Middle frontal gyrus (tissue), 1 donor: Measurements from ENCODE around the gene FPR2.
"Not testable (repeated sequence)": the region's sequence is repeated elsewhere in the genome, so short reads cannot be mapped to it uniquely, and the experiment has no call there.

ENCODE experiments used
- DNase-seq: peaks from one replicate; pipeline ENCODE4 v3.0.0-alpha.2; 2015; ENCODE audit warnings: low spot score; ENCODE audit errors: extremely low spot score

The FPR2 gene

DNA sequence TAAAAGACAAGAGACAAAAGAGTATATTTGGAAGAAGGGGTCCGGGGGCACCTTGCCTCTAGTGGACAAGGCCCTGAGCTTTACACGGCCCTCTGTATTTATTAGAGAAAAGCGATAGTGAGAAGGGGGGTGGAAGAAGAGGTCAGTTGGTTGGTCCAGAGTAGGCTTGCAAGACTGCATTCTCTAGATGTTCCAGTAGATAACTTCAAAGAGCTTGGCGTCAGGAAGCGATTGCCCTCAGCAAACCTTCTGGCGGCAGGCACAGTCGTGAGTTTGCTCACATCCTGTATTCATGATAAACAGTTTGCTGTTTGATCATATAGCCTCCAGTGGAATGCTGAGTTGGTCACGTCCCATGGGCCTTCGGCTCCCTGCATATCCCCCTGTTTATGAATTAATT, 43.8 kb downstream of the FPR2 start:
- not testable (repeated sequence) for DNase-seq

DNA sequence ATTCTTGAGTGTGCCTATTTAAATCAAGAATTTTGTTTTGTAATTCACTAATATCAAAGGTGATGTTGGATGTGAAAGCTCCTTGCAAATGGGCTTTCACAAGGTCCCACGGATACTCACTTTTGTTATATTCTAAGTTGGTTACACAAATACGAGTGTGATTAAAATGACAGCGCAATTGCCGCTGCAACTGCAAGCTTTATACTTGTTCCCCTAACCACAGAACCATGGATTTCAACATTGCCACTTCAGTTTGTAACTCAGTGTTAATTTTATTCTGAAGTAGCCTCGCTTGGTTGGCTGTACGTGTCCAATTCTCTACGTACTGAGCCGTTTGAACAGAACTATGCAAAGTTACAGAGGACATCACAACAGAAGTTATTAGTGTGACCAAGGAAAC, 44.4 kb downstream of the FPR2 start:
- DNase-seq, result not testable (repeated sequence)

DNA sequence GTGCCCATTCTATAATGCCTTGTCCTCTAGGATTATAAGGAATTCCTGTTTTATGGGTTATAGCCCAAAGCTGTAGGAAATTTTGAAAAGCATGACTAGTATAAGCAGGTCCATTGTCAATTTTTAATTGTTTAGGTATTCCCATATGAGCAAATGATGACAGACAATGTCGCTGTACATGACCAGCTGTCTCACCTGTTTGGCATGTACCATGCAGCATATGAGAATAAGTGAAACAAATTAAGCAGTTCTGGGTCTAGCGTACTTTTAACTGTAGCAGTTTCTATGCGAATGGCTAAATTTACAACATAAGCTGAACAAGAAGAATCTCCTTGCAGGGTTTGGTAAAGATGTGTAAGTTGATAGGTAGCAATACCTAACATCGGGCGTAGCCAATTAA, 45.6 kb downstream of the FPR2 start:
- not testable (repeated sequence) for DNase-seq

- DNase-seq, result no peak
Measured at GRCh38 chr19:51807111-51807701, 46.2 kb downstream of the FPR2 start.

GRCh38 chr19:51807925-51808324, 46.9 kb downstream of the FPR2 start:
- no peak for DNase-seq

DNA sequence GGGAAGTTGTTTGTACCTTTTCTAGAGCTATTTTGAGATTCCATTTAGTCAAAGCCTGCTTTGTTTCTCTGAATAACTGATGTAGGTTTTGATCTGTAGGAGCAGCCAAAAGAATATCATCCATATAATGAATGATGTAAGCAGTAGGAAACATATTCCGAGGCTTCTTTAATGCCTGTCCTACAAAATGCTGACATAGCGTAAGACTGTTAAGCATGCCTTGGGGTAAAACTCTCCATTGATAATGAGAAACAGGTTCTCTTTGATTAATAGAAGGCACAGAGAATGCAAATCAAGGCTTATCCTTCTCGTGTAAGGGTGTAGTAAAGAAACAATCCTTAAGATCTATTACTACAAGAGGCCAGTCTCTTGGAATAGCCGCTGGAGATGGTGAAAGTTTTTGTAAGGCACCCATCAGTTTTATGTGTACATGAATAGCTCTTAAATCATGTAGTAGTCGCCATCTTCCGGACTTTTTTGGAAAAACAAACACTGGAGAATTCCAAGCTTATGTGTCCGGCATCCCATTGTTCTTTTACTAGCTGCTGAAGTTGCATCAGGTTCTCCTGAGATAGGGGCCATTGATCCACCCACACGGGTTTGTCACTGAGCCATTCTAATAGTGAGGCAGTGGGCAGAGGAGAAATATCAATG, 47.5 kb downstream of the FPR2 start:
- DNase-seq, result no peak

DNA sequence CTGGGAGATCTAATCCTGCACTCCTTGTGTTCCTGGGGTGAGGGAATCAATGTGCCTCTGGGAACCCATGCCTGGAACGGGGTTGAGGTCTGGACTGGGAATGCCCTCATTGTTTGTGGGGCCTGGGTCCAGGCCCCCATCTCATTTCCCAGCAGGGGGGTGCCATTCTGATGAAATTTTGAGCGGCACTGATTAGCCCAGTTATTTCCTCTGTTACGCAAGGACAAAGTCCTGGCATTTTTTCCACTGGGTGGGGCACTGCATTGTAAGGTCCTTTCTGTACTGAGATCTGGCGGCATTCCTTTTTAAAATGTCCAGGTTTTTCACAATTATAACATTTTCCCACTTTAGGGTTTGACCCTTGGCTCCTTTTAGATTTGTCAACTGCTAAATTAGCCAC, 48.8 kb downstream of the FPR2 start:
- DNase-seq, result no peak

DNA sequence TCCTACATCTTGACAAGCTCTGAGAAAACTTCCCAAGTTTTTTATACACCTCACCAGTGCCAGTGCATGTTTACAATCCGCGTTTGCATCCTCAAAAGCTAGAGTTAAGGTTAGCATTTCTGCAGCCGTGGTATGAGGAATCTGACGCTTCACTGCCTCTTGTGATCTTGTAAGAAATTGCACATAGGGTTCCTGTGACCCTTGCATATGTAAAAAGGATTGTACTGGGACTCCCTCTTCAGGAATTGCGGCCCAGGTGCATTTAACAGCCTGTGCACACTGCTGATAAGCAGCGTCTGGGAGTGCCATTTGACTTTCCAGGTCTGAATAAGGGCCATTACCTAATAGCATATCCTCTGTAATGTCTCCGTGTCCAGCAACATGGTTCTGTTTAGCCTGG, 49.2 kb downstream of the FPR2 start:
- DNase-seq, result no peak

GRCh38 chr19:51811344-51811743, 50.4 kb downstream of the FPR2 start:
- DNase-seq, result no peak

DNA sequence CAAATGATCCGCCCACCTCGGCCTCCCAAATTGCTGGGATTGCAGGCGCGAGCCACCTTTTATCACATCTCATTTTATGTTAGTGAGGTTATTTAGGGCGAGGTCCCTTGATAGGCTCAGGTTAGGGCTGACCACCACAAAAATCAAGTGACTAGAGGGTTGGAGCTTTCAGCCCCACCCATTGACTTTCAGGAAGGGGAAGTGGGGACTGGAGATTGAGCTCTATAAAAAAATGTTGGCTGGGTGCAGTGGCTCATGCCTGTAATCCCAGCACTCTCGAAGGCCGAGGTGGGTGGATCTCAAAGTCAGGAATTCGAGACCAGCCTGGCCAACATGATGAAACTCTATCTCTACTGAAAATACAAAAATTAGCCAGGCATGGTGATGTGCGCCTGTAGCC, 54.1 kb downstream of the FPR2 start:
- no peak for DNase-seq

DNA sequence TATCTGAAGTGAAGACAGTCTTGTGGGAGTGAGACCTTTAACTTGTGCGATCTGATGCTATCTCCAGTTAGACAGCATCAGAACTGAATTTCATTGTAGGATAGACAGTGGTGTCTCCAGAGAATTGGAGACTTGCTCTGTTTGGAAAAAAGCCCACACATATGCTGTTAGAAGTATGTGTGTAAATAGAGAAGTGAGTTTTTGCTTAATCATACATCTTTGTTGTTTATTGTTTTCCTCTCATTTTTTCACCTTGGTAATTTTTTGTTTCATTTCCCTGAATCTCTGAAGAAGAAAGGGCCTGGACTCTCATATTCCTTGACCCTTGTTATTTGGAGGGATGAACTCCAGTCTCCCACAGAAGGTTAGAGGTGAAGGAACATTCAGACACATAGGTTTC, 55.7 kb downstream of the FPR2 start:
- no peak for DNase-seq

GRCh38 chr19:51820011-51820410, 59.0 kb downstream of the FPR2 start:
- no peak for DNase-seq
